GM18519 (cell line): ENCODE measurements around the gene NR0B2.
"Not testable (repeated sequence)": the region's sequence is repeated elsewhere in the genome, so short reads cannot be mapped to it uniquely, and the experiment has no call there.

Source experiments
- ATAC-seq: cut with Tn5 transposase; IDR thresholded peaks from one replicate; pipeline ENCODE4 v1.9.1; 2021; ENCODE audit warnings: mild to moderate bottlenecking, moderate library complexity; ENCODE audit not compliant: unreplicated experiment, low FRiP score

NR0B2 gene, protein sequence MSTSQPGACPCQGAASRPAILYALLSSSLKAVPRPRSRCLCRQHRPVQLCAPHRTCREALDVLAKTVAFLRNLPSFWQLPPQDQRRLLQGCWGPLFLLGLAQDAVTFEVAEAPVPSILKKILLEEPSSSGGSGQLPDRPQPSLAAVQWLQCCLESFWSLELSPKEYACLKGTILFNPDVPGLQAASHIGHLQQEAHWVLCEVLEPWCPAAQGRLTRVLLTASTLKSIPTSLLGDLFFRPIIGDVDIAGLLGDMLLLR

DNA sequence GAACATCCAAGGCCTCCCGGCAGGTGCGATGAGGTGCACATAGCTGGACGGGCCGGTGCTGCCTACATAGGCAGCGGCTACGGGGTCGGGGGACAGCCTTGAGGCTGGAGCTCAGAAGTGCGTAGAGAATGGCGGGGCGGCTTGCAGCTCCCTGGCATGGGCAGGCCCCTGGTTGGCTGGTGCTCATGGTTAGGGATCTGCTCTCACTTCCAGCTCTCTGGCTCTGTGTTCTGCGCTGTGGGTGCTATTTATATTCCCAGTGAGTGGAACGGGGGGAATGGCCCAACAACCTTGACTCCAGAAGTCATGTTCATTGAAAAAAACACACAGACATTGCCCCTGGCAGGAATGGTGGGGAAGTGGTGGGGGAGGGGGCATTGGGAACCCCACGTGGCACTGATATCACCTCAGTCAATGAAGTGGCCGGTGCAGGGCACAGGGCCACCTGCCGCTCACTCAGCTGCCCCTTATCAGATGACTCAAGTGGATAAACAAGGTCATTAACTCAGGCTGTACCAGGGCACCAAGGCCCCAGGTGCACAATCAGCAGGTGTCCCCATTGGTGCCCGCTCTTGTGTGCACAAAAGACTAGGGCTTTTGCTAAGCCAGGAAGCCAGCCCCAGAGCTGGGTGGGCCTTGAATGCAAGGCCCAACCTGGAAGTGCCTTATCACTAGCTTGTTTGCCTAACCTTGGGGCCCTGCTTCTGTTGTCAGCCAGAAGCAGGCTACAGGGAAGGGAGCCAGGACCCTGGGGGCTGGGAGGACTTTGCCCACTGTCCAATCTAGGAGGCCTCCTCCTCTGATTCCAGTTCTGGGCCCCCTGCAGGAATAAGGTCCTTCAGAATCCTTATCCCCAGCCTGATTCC lies at the start of gene NR0B2:
Gene NR0B2, minus strand, starts transcription at position 222 of the 866 bp plus-strand sequence. Its CDS starts 35 bp downstream, at position 187.
- ATAC-seq = no peak

DNA sequence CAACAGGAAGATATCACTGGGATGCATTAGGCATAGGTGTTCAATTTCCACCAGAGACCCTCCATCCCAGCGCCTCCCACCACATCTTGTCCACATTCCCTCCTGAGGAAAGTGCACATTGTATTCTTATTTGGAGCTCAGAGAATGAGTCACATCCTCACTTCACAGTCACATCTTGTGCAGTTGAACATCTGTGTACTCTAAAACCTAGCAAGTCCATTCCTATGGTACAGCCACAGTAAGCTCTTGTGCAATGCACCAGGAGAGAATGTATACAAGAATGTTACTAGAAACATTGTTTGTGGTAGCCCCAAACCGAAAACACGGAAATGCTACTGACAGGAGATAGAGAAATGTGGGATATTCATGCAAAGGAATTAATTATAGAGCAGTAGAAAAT lies 48.1 kb upstream of the NR0B2 start:
- ATAC-seq = no peak

DNA sequence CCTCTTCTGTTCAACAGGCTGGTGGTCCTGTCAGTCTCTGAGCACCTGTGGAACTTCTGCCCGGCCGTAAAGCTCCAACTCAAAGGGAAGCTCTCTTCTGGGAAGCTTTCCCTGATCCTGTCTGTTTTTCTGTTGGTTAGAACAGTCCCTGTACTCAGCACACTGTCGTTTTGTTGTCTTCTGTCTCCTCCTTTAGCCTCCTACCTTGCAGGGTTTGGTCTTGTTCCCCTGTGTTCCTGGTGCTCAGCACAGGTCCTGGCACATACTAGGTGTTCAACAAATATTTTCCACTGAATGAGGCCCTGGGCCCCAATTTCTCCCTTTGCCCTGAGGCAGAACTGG lies 46.8 kb upstream of the NR0B2 start:
- ATAC-seq = no peak

DNA sequence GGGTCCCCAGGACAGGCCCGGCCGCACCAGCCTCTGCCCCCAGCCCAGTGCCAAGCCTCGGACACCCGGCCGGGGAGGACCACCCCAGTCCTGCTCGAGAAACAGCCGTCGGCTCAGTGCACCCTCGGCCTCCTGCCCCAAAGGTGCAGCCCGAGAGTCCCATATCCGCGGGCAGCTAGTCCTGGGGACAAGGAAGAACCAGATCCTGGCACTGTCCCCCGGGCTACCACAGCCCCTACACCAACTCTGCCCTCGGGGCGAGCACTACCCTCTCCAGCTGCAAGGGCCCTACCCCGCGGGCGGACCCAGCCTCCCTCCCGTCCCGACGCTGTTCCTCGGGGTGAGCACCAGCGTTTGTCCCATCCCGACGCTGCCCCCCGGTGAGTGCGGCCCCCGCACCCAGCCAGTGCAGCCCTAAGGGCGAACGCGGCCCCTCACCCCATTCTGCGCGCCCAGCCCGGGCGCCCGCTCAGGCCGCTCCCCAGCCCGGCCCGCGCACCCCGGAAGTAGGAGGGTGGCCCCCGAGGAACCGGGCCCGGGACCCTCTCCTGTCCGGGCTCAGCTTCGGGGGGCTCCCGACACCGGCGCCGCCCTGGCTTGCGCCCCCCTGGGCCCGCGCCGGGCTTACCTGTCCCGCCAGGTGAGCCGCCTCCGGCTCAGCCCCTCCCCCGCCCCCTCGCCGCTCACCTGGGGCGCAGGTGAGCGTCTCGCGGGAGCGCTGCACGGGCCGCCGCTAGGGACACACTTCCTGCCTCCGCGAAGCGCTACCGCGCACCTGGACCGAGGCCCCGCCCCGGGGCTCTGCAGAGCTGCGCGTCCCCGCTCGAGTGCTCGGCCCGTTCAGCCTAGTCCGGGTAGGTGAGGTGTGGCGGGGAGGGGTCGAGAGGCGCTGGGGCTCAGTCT lies 46.2 kb upstream of the NR0B2 start, which contains the start of gene KDF1:
Gene KDF1, minus strand, starts transcription at position 747 of the 903 bp plus-strand sequence. CDS start 8,088 bp downstream, outside the sequence.
- ATAC-seq = no peak

DNA sequence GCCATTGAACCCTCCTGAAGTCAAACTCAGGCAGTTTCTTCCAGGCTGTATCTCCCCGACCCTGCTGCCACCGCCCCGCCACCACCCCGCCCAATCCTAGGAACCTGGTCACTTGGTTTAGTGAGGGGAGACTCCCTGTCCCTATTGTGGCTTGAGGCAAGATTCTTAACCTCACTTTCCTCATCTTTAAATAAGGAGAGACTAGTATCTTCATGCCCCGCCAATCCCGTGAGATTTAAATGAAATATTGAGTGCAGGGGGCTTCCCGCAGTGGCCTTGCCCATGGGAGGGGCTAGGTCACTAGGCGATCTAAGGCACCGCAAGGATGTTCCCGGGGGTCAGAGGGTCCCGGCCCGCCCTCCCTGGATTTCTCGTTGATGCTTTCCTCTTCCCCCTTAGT lies 45.5 kb upstream of the NR0B2 start:
- no peak for ATAC-seq

DNA sequence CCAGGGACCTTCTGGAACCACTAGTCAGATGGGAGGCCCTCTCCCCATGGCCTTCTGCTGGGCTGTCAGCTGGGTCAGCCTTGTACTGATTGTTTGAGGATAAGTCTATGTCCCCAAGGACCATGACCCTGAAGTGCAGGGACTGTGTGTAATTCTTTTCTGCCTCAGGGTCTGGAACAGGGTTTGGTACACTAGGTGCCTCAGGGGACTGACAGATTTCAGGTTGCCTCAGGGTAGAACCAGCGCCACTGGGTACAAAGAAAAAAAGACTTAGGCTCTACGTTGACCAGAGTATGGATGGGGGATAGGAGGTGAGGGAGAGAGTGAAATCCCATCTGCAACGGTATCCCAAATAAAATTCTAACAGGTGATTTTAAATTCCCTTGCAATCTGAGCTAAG lies 43.5 kb upstream of the NR0B2 start:
- ATAC-seq = no peak

DNA sequence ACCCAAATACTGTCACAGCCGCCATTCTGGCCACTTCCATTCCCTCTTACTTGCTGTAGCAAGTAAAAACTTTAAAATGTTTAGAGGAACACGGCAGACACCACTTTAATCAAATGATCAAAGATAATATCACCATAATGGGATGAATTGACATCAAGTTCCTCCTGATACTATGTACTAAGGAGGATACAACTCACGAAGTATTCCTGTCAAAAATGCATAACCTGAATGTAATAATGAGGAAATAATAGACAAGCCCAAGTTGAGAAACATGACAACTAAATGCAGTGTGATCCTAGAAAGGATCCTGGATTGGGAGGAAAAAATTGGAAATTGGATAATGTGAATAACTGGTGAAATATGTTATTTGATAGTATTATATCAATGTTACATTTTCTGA lies 42.5 kb upstream of the NR0B2 start:
- no peak for ATAC-seq

DNA sequence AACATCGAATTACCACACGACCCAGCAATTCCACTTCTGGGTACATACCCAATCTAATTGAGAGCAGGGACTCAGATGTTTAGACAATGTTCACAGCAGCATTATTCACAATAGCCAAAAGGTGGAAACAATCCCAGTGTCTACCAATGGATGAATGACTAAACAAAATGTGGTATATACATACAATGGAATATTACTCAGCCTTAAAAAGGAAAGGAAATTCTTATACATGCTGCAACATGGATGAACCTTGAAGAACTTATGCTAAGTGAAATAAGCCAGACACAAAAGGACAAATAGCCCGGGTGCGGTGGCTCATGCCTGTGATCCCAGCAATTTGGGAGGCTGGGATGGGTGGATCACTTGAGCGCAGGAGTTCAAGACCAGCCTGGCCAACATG lies 39.6 kb upstream of the NR0B2 start:
- ATAC-seq = no peak

DNA sequence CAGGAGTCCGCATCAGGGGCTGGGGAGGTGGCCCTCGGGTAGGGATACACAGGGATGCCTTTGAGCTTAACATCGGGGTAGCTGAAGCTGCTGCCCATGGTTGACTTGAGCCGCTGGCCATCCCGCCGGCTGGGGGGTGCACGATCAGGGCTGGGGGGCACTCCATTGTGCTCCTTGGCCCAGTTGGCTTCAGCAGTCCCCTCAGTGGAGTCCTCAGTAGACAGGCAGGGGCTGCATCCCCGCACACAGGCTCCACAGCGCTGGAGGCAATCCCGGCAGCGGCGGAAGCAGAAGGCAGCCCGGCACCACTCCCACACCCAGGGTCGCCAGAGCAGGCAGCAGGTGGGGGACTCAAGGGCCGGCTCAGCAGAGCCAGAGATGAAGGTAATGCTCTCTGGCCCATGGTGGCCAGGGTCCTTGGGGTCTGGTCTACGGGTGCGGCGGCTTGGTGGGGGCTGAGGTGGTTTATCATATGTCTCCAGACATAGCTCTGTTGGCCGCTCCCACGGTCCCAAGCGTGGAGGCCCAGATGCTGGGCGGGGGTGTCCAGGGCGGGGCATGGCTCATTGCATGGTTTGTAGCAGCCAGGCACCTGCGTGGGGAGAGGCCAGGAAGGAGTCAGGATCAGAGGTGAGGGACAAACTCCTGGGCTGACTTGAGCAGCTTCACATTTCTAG lies 38.2 kb upstream of the NR0B2 start:
- ATAC-seq = no peak

DNA sequence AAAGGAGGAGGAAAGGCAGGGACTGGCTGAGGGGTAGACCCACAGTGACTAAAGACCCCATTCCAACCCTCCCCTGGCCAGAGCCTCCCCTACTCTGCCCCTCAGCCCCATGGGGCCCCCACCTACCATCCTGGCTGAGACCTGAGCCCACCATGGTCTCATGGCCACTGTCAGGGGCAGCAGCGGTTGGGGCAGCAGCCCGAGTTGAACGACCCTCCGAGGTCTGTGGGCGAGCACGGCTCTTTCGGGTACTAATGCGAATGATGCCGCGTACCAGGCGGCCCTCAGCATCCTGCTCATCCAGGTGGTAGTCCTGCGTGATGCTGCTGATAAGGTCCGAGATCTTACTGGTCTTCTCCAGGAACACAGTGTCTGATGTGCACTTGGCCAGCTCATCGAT lies 37.4 kb upstream of the NR0B2 start:
- no peak for ATAC-seq

DNA sequence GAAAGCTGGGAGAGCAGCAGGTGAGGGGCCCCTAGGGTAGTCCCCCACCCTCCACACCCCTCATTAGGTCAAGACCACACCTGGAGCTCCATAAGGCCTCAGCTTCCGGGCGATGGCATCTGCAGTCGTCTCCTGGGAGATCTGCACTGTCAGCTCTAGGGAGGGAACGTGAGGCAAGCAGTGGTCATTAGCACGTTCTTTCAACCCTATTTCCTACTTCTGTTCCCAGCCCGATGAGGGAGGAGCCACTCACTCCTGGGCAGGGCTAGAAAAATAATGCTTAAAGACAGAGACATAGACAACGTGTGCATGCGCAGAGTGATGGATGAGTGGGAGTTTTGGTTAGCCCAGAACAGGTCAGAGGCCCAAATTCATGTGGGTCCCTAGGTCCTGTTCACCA lies 36.8 kb upstream of the NR0B2 start:
- no peak for ATAC-seq

DNA sequence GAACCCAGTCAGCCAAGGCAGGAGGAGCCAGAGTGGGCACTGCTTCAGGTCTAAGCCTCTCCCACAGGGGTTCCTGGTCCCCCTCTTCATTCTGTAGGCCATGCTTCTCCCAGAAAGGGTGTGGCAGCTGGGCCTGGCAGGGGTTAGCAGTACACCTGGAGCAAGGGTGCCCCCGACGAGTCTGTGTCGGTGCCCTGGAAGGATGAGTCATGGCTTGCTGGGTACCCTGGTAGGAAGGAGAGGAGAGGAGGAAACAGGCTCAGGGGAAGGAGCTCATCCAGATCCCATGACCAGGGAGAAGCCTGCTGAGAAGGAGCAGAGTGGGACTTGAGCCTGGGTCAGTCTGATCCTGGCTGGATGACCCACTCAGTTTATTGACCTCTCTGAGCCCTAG lies 36.1 kb upstream of the NR0B2 start:
- no peak for ATAC-seq

DNA sequence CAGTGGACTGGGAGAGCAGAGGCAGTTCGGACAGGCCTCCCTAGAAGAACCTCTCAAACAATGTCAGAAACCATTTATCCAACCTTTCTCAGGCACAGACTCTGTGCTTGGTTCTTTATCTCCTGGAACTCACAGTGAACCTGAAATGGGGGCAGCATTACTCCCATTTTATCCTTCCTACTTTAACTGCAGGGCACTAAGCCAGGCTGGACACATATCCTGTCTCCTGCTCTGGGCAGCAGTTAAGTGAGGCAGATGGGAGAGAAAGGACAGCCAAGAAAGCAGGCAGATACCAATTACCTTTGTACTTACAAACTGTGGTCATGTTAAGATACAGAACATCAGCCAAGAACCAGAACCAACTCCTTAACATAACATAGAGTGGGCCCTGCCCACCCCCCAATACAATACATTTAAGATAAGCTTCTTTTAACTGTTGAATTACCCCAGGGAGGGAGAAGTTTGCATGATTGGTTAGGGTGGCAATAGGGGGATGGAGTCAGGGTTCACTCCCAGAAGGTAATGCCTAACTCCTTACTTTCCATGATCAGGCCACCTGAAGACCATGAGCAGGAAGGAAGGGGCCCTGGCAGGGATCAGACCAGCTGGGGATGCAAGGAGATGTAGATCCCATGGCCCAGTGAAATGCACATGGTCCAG lies 35.6 kb upstream of the NR0B2 start:
- ATAC-seq = no peak

DNA sequence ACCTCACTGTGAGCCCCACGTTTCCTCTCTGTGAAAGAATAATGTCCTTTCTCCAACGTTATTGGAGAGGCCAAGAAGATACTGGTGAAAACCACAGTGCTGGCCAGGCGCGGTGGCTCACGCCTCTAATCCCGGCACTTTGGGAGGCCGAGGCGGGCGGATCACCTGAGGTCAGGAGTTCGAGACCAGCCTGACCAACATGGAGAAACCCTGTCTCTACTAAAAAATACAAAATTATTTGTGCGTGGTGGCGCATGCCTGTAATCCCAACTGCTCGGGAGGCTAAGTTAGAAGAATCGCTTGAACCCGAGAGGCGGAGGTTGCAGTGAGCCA lies 34.9 kb upstream of the NR0B2 start:
- ATAC-seq = not testable (repeated sequence)

DNA sequence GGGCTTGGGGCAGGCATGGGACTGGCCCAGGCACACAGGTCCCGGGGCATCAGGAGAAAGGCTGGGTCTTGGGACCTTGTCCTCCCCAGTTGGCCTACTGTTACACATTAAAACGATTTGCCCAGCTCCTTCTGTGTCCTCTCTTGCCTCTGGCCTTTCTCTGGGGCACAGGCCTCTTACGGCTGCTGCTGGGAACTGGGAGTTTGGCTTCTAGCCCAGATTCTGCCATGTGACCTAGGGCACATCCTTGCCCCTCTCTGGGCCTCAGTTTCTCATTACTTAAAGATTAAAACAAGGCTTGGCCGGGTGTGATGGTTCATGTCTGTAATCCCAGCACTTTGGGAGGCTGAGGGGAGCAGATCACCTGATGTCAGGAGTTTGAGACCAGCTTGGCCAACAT lies 32.5 kb upstream of the NR0B2 start:
- ATAC-seq = no peak

DNA sequence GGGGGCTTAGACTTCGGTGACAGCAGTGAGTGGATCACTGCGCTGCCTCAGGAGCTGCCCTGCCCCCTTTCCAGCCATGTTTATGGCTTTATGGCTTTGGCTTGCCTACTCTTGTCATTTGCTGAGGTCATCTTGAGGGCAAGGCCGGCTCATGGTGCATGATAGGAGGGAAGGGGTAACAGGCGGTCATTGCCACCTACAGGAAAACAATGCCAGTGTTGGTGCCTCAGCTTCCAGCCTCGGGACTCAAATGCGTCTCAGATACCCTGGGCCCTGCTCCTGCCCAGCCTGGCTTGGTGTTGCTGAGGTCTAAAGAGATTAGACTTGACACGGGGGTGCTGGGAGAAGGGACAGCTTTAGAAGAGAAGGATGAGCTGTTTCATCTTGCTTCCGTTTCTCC lies 32.0 kb upstream of the NR0B2 start:
- ATAC-seq = no peak

DNA sequence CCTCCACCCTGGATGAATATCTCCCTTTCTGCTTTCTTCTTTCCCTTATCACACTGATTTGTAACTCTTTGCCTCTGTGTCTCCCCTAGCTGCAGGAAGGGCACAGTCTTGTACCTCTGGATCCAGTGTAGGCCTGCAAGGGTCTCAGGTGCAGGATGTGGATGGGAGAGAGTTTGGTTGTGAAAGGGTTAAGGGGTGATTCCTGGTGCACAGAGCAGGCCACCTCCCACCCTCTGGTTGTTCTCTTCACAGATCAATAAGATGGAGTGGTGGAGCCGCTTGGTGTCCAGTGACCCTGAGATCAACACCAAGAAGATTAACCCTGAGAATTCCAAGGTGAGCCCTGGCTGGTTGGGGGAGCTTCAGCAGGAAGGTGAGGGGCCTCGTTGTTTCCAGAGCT lies 31.4 kb upstream of the NR0B2 start:
- ATAC-seq = no peak

DNA sequence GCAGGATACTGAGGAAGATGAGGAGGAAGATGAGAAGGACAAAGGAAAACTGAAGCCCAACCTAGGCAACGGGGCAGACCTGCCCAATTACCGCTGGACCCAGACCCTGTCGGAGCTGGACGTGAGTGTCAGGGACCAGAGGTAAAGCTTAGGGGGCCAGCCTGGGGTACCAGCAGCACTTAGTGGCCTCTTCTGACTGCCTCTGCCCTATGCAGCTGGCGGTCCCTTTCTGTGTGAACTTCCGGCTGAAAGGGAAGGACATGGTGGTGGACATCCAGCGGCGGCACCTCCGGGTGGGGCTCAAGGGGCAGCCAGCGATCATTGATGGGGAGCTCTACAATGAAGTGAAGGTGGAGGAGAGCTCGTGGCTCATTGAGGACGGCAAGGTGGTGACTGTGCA lies 28.9 kb upstream of the NR0B2 start:
- no peak for ATAC-seq

DNA sequence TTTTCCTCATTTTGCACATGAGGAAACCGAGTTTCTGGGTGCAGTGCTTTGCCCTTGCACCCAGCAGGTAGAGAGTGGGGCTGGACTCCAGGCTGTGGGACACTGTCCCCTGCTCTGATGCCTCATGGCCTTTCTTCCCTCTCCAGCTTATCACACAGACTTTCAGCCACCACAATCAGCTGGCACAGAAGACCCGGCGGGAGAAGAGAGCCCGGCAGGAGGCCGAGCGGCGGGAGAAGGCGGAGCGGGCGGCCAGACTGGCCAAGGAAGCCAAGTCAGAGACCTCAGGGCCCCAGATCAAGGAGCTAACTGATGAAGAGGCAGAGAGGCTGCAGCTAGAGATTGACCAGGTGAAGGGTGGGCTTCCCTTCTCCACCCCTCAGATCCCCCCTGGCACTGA lies 27.5 kb upstream of the NR0B2 start:
- no peak for ATAC-seq

DNA sequence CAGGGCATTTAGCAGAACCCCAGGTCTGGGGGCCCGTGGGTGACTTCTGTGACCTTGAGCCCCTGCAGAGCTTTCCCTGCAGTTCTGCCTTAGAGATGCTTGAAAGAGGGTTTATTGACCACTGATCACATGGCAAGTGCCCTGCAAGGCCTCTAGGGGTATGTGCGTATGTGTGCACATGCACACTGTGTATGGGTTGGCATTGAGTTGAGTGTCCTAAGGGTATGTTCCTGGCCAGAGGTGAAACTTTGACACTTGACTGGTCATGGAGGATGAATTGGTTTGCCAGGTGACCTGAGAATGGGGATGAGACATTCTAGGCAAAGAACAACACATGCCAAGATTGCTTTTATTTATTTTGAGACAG lies 24.9 kb upstream of the NR0B2 start:
- ATAC-seq = no peak
